NT2/D1 (cell line): ENCODE data around the gene TENM4.

Experiments used
- DNase-seq: peaks from one replicate; pipeline ENCODE4 v3.0.0-alpha.2; 2011; ENCODE audit warnings: low read depth, low spot score
- H3K27me3 ChIP-seq: 2 replicates; pipeline ENCODE4 v1.6.0; 2011; ENCODE audit warnings: mild to moderate bottlenecking; ENCODE audit not compliant: insufficient read length, insufficient read depth
- H3K36me3 ChIP-seq: 2 replicates; pipeline ENCODE4 v1.6.1; 2011; ENCODE audit warnings: mild to moderate bottlenecking, low read length, mixed read lengths; ENCODE audit not compliant: insufficient read depth, insufficient read length
- H3K4me1 ChIP-seq: 2 replicates; pipeline ENCODE4 v1.5.1; 2011; ENCODE audit not compliant: insufficient read depth, insufficient read length
- H3K4me3 ChIP-seq: 2 replicates; pipeline ENCODE4 v1.5.1; 2011; ENCODE audit warnings: low read depth; ENCODE audit not compliant: insufficient read length
- H3K9ac ChIP-seq: 2 replicates; pipeline ENCODE4 v1.6.0; 2011; ENCODE audit warnings: low read depth; ENCODE audit not compliant: insufficient read length
- H3K9me3 ChIP-seq: 2 replicates; pipeline ENCODE4 v1.5.1; 2011; ENCODE audit warnings: mild to moderate bottlenecking, low read length; ENCODE audit not compliant: insufficient read depth
- SUZ12 ChIP-seq: IDR thresholded peaks from 2 replicates; pipeline ENCODE4 v1.6.1; 2011; ENCODE audit not compliant: insufficient read length, insufficient read depth; ENCODE audit errors: extremely low read depth
- YY1 ChIP-seq: IDR thresholded peaks from 2 replicates; pipeline ENCODE4 v1.6.1; 2011; ENCODE audit not compliant: insufficient read length, insufficient read depth
- ZNF274 ChIP-seq: IDR thresholded peaks from 2 replicates; pipeline ENCODE4 v1.6.1; 2011; ENCODE audit warnings: mild to moderate bottlenecking, low read depth, low read length

The TENM4 gene

GRCh38 chr11:79069504-79069903 is 371.3 kb downstream of the TENM4 start:
- Histone ChIP-seq H3K9me3 (no peaks in the 10 kb centered on the region), H3K36me3 (peaks cover 3% of the 10 kb centered on the region), H3K4me3 (no peak overlapping the region), H3K4me1 (peaks cover 3% of the 10 kb centered on the region), H3K27me3 (no peaks in the 10 kb centered on the region), H3K9ac (no peak overlapping the region)
- no peak for TF ChIP-seq SUZ12
- TF ChIP-seq YY1, result no peak
- no peak for TF ChIP-seq ZNF274
- no peak for DNase-seq

- Histone ChIP-seq H3K4me3 (no peak overlapping the region), H3K27me3 (no peaks in the 10 kb centered on the region), H3K9me3 (no peaks in the 10 kb centered on the region), H3K4me1 (no peaks in the 10 kb centered on the region), H3K9ac (no peak overlapping the region), H3K36me3 (peaks cover 3% of the 10 kb centered on the region)
- no peak for DNase-seq
- TF ChIP-seq YY1 (no peak), SUZ12 (no peak), ZNF274 (no peak)
Measured at GRCh38 chr11:79068356-79068755, 372.5 kb downstream of the TENM4 start.

- no peaks in the 10 kb centered on the region for H3K9me3 ChIP-seq
- peaks cover 3% of the 10 kb centered on the region for H3K36me3 ChIP-seq
- no peak for TF ChIP-seq ZNF274
- TF ChIP-seq SUZ12, result no peak
- TF ChIP-seq YY1, result no peak
- H3K4me1 ChIP-seq, result peaks cover 3% of the 10 kb centered on the region
- no peak for DNase-seq
- H3K9ac ChIP-seq, result no peak overlapping the region
- H3K27me3 ChIP-seq, result no peaks in the 10 kb centered on the region
- H3K4me3 ChIP-seq, result no peak overlapping the region
Measured at GRCh38 chr11:79067352-79067679, 373.5 kb downstream of the TENM4 start.

- DNase-seq, result no peak
Measured at GRCh38 chr11:79066456-79067351, 374.1 kb downstream of the TENM4 start.

GRCh38 chr11:79062814-79063762 is 377.7 kb downstream of the TENM4 start:
- Histone ChIP-seq H3K9me3 (no peaks in the 10 kb centered on the region), H3K9ac (no peak overlapping the region), H3K27me3 (no peaks in the 10 kb centered on the region), H3K4me1 (peaks cover 11% of the 10 kb centered on the region), H3K36me3 (no peaks in the 10 kb centered on the region), H3K4me3 (no peak overlapping the region)
- peak; percentile 38 for DNase-seq
- TF ChIP-seq ZNF274 (no peak), YY1 (no peak), SUZ12 (no peak)

More at GRCh38 chr11:79066456-79067351, 374.1 kb downstream of the TENM4 start:
- Histone ChIP-seq H3K9ac (no peak overlapping the region), H3K36me3 (peaks cover 3% of the 10 kb centered on the region), H3K27me3 (no peaks in the 10 kb centered on the region), H3K4me1 (peaks cover 3% of the 10 kb centered on the region), H3K4me3 (no peak overlapping the region), H3K9me3 (no peaks in the 10 kb centered on the region)
- TF ChIP-seq YY1, result no peak
- TF ChIP-seq SUZ12, result no peak
- no peak for TF ChIP-seq ZNF274

- Histone ChIP-seq H3K27me3 (no peaks in the 10 kb centered on the region), H3K4me1 (peaks cover 11% of the 10 kb centered on the region), H3K9me3 (no peaks in the 10 kb centered on the region), H3K36me3 (no peaks in the 10 kb centered on the region), H3K4me3 (no peak overlapping the region), H3K9ac (no peak overlapping the region)
- DNase-seq, result no peak
- TF ChIP-seq YY1 (no peak), SUZ12 (no peak), ZNF274 (no peak)
Measured at GRCh38 chr11:79060081-79060953, 380.5 kb downstream of the TENM4 start.

GRCh38 chr11:79059141-79059540 is 381.7 kb downstream of the TENM4 start:
- peaks cover 11% of the 10 kb centered on the region for H3K4me1 ChIP-seq
- no peak overlapping the region for H3K9ac ChIP-seq

More at GRCh38 chr11:79059141-79059540, 381.7 kb downstream of the TENM4 start:
- TF ChIP-seq YY1, result no peak
- no peak for TF ChIP-seq ZNF274
- TF ChIP-seq SUZ12, result no peak
- H3K36me3 ChIP-seq, result no peaks in the 10 kb centered on the region
- H3K4me3 ChIP-seq, result no peak overlapping the region
- no peaks in the 10 kb centered on the region for H3K9me3 ChIP-seq
- no peak for DNase-seq
- H3K27me3 ChIP-seq, result no peaks in the 10 kb centered on the region
